ENCODE results near the gene SPATC1L.

Gene SPATC1L

GRCh38 chr21:46215436-46216131, 31.3 kb upstream of the SPATC1L start:
- DNase-seq (ENCODE audit: low spot score) = no peak

- DNase-seq (ENCODE audit: low spot score) = no peak
Observed at GRCh38 chr21:46214478-46215340, 30.4 kb upstream of the SPATC1L start.

- DNase-seq (ENCODE audit: low spot score) = no peak
Observed at GRCh38 chr21:46213620-46214286, 29.5 kb upstream of the SPATC1L start.

- no peak for DNase-seq (ENCODE audit: low spot score)
Observed at GRCh38 chr21:46212721-46213484, 28.6 kb upstream of the SPATC1L start.

GRCh38 chr21:46211786-46212720, 27.8 kb upstream of the SPATC1L start:
- peak; percentile 23 for DNase-seq (ENCODE audit: low spot score)

- no peak for DNase-seq (ENCODE audit: low spot score)
Observed at GRCh38 chr21:46211376-46211775, 27.1 kb upstream of the SPATC1L start.

GRCh38 chr21:46210378-46211136, 26.3 kb upstream of the SPATC1L start:
- DNase-seq (ENCODE audit: low spot score) = peak; percentile 42

- no peak for DNase-seq (ENCODE audit: low spot score)
Observed at GRCh38 chr21:46208761-46209721, 24.8 kb upstream of the SPATC1L start.

- peak; percentile 60 for DNase-seq (ENCODE audit: low spot score)
Observed at GRCh38 chr21:46207920-46208591, 23.8 kb upstream of the SPATC1L start.

- peak; percentile 58 for DNase-seq (ENCODE audit: low spot score)
Observed at GRCh38 chr21:46207006-46207919, 23.0 kb upstream of the SPATC1L start.

GRCh38 chr21:46206163-46207005, 22.1 kb upstream of the SPATC1L start:
- DNase-seq (ENCODE audit: low spot score) = peak; percentile 59

GRCh38 chr21:46205766-46206162, 21.5 kb upstream of the SPATC1L start:
- peak; percentile 28 for DNase-seq (ENCODE audit: low spot score)

- peak; percentile 46 for DNase-seq (ENCODE audit: low spot score)
Observed at GRCh38 chr21:46205166-46205565, 20.9 kb upstream of the SPATC1L start.

GRCh38 chr21:46203203-46203600, 18.9 kb upstream of the SPATC1L start:
- DNase-seq (ENCODE audit: low spot score) = peak; percentile 8

GRCh38 chr21:46202592-46203202, 18.4 kb upstream of the SPATC1L start:
- peak; percentile 51 for DNase-seq (ENCODE audit: low spot score)
